ENCODE results near the gene CSTA. TPM values are rescaled to one million over a fixed set of nuclear protein-coding genes. Genes with fewer than 3 reads are reported as not detected.
A peak's percentile ranks its signal among the peaks of the same experiment; 100 is the strongest.

CSTA gene
- total RNA-seq, 6 donors from 2014 or later = 6.0 to 40.5 (median 16.4) TPM

GRCh38 chr3:122295266-122296062 is 29.6 kb upstream of the CSTA start:
- peak; percentile 70 to 87 for ATAC-seq (ENCODE audit: low FRiP score in 2 of 2)
- H3K4me1 ChIP-seq = peaks cover 0 to 16% (median 7%) of the 10 kb centered on the region in 4 donors
- peak overlapping the region in 3 of 4 donors; percentile 15 to 73 (median 28) for H3K27ac ChIP-seq
- H3K9me3 ChIP-seq = peaks cover 0 to 6% (median 0%) of the 10 kb centered on the region in 4 donors
- DNase-seq = peak in 1 of 2 donors; percentile 47
- no peaks in the 10 kb centered on the region for H3K27me3 ChIP-seq
- no peaks in the 10 kb centered on the region for H3K36me3 ChIP-seq
- WGBS, 2 donors = 35 to 55% methylated on average over 5 of the region's 5 CpGs
- TF ChIP-seq CTCF (IDR thresholded peaks at IDR 0.05) (no peak), POLR2A (IDR thresholded peaks at IDR 0.05) (peak in 1 of 4 donors; percentile 30)
- no peak overlapping the region for H3K4me3 ChIP-seq

GRCh38 chr3:122298239-122298638 is 26.8 kb upstream of the CSTA start:
- no peak overlapping the region for H3K27ac ChIP-seq
- 60 to 64% methylated on average over 2 of the region's 2 CpGs for WGBS, 2 donors
- ATAC-seq (ENCODE audit: low FRiP score in 2 of 2) (no peak), DNase-seq (no peak)
- TF ChIP-seq EP300 (IDR thresholded peaks at IDR 0.05) = no peak
- H3K36me3 ChIP-seq = no peaks in the 10 kb centered on the region
- no peak overlapping the region for H3K4me3 ChIP-seq
- no peaks in the 10 kb centered on the region for H3K27me3 ChIP-seq
- peaks cover 0 to 16% (median 7%) of the 10 kb centered on the region in 4 donors for H3K4me1 ChIP-seq
- H3K9me3 ChIP-seq = peaks cover 0 to 6% (median 0%) of the 10 kb centered on the region in 4 donors

- H3K36me3 ChIP-seq = no peaks in the 10 kb centered on the region
- no peak for ATAC-seq (ENCODE audit: low FRiP score in 2 of 2)
- peaks cover 0 to 6% (median 0%) of the 10 kb centered on the region in 4 donors for H3K9me3 ChIP-seq
- no peak overlapping the region for H3K4me3 ChIP-seq
- no peak for DNase-seq
- H3K27me3 ChIP-seq = no peaks in the 10 kb centered on the region
- TF ChIP-seq POLR2AphosphoS5 (IDR thresholded peaks at IDR 0.05) (no peak), EP300 (IDR thresholded peaks at IDR 0.05) (no peak), CTCF (IDR thresholded peaks at IDR 0.05) (no peak), POLR2A (IDR thresholded peaks at IDR 0.05) (no peak)
- no peak overlapping the region for H3K27ac ChIP-seq
- peaks cover 0 to 12% (median 7%) of the 10 kb centered on the region in 4 donors for H3K4me1 ChIP-seq
Measured at GRCh38 chr3:122299215-122299614, 25.8 kb upstream of the CSTA start.

GRCh38 chr3:122299872-122300460 is 25.1 kb upstream of the CSTA start:
- H3K36me3 ChIP-seq = no peaks in the 10 kb centered on the region
- ATAC-seq (ENCODE audit: low FRiP score in 2 of 2) (no peak), DNase-seq (no peak)
- H3K27me3 ChIP-seq = no peaks in the 10 kb centered on the region
- H3K9me3 ChIP-seq = peaks cover 0 to 6% (median 0%) of the 10 kb centered on the region in 4 donors
- H3K4me1 ChIP-seq = peaks cover 0 to 4% (median 3%) of the 10 kb centered on the region in 4 donors
- no peak overlapping the region for H3K4me3 ChIP-seq
- no peak overlapping the region for H3K27ac ChIP-seq
- 81 to 90% methylated on average over 12 of the region's 12 CpGs for WGBS, 2 donors
- peak in 4 of 6 experiments; percentile 37 to 41 (median 38) for TF ChIP-seq CTCF (IDR thresholded peaks at IDR 0.05)
- no peak for TF ChIP-seq EP300 (IDR thresholded peaks at IDR 0.05)

GRCh38 chr3:122301063-122301462 is 24.0 kb upstream of the CSTA start:
- H3K9me3 ChIP-seq = peaks cover 0 to 6% (median 0%) of the 10 kb centered on the region in 4 donors
- DNase-seq = no peak
- no peak overlapping the region for H3K4me3 ChIP-seq
- no peak for ATAC-seq (ENCODE audit: low FRiP score in 2 of 2)
- TF ChIP-seq POLR2AphosphoS5 (IDR thresholded peaks at IDR 0.05) (no peak), POLR2A (IDR thresholded peaks at IDR 0.05) (no peak), CTCF (IDR thresholded peaks at IDR 0.05) (no peak), EP300 (IDR thresholded peaks at IDR 0.05) (no peak)
- no peaks in the 10 kb centered on the region for H3K36me3 ChIP-seq
- H3K27ac ChIP-seq = no peak overlapping the region
- no peaks in the 10 kb centered on the region for H3K4me1 ChIP-seq
- H3K27me3 ChIP-seq = no peaks in the 10 kb centered on the region
